GM18498 (cell line): Measurements from ENCODE around the gene SERPINC1.
A peak's percentile ranks its signal among the peaks of the same experiment; 100 is the strongest.
"Not testable (repeated sequence)": the region's sequence is repeated elsewhere in the genome, so short reads cannot be mapped to it uniquely, and the experiment has no call there.

Experiments used
- ATAC-seq: cut with Tn5 transposase; IDR thresholded peaks from one replicate; pipeline ENCODE4 v1.9.1; 2021; ENCODE audit warnings: mild to moderate bottlenecking, moderate library complexity; ENCODE audit not compliant: unreplicated experiment

Gene SERPINC1

DNA sequence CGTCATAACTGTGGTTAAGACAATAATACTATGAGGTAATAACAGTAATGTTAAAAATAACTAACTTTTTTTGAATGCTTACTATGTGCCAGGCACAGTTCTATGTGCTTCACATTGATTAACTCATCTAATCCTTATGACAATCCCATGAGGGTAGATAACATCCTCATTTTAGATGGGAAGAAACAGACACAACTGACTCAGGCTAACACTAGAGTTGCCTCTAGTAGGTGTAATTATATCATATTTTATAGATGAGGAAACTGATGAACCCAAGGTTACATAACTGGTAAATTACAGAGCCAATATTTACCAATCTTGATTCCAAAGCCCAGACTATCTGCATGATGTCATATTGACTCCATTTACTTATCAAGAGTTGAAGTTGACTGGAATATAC, 23.5 kb downstream of the SERPINC1 start:
- ATAC-seq, result no peak

DNA sequence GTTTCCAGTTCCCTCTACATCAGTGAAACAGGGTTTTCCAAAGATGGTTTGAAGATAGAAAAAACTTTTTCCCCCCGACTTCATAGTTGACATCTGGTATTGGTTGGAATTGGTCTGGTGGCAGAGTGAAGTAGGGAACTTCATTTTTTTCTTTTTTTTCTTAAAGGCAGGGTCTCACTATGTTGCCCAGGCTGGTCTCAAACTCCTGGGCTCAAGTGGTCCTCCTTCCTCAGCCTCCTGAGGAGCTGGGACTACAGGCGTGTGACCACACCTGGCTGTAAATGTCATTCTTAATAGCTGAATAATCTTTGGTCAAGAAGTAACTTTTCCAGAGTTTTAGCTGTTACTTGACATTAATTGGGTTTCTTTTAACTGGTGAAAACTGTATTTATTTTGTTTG, 27.2 kb downstream of the SERPINC1 start:
- no peak for ATAC-seq

DNA sequence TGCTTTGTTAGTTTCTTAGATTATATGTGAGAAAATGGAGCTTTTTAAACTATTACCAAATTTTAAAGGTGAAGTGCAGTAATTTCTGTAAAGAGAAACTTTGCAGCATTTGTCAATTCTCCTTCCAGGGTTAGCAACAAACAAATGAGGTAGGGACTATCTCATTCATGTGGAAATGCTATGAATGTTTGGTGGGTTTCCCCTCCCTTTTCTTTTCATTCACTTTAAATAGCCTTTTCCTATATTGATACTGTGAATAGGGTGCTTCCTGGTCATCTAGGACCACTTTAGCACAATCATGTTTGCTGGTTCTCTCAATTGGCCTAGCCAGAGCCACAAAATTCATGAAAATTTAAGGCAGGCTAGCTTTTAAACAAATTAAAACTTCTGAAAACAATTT, 28.4 kb downstream of the SERPINC1 start:
- no peak for ATAC-seq

GRCh38 chr1:173887627-173888026, 29.5 kb downstream of the SERPINC1 start:
- no peak for ATAC-seq

GRCh38 chr1:173886746-173887611, 30.1 kb downstream of the SERPINC1 start:
- ATAC-seq, result no peak

GRCh38 chr1:173884701-173885100, 32.4 kb downstream of the SERPINC1 start:
- no peak for ATAC-seq

DNA sequence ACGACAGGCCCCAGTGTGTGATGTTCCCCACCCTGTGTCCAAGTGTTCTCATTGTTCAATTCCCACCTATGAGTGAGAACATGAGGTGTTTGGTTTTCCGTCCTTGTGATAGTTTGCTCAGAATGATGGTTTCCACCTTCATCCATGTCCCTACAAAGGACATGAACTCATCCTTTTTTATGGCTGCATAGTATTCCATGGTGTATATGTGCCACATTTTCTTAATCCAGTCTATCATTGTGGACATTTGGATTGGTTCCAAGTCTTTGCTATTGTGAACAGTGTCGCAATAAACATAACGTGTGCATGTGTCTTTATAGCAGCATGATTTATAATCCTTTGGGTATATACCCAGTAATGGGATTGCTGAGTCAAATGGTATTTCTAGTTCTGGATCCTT, 36.0 kb downstream of the SERPINC1 start:
- not testable (repeated sequence) for ATAC-seq

DNA sequence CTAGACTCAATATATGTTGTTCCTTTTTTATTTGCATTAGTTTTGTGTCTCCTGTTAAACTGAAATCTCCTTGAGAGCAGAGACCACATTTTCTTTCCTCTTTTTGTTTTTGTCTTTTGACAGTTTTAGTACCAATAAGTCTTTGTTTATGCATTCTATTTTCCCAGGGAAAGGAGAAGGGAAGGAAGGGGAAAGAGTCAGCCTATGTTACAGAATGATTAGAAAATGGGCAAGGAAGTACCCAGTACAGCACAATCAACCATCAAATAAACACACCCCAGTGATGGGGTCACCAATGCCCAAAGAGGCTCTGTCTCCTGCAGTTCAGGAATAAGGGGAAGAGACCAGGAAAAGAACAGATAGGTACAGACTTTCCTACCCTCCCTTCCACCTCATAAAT, 38.9 kb downstream of the SERPINC1 start:
- ATAC-seq, result no peak

- ATAC-seq, result no peak
These were observed 40.4 kb downstream of the SERPINC1 start for GRCh38 chr1:173876732-173877131.

- no peak for ATAC-seq
These were observed 45.6 kb downstream of the SERPINC1 start for GRCh38 chr1:173871500-173871899.

- ATAC-seq, result no peak
These were observed 46.0 kb downstream of the SERPINC1 start for GRCh38 chr1:173871091-173871490.

- ATAC-seq, result peak; percentile 21
These were observed 46.7 kb downstream of the SERPINC1 start for GRCh38 chr1:173870252-173871075.

- no peak for ATAC-seq
These were observed 48.1 kb downstream of the SERPINC1 start for GRCh38 chr1:173869021-173869359.

GRCh38 chr1:173868266-173869020, 48.7 kb downstream of the SERPINC1 start, which contains the start of gene ZBTB37:
Gene ZBTB37 (plus strand): TSS chr1:173868380. CDS start chr1:173870226, 1,846 bp downstream.
- peak; percentile 62 for ATAC-seq

- ATAC-seq, result peak; percentile 74
These were observed 49.3 kb downstream of the SERPINC1 start, which contains the start of gene GAS5 for GRCh38 chr1:173867753-173868265. Gene GAS5 (minus strand): TSS chr1:173867989.

- ATAC-seq, result no peak
These were observed 49.9 kb downstream of the SERPINC1 start for GRCh38 chr1:173867141-173867752.

DNA sequence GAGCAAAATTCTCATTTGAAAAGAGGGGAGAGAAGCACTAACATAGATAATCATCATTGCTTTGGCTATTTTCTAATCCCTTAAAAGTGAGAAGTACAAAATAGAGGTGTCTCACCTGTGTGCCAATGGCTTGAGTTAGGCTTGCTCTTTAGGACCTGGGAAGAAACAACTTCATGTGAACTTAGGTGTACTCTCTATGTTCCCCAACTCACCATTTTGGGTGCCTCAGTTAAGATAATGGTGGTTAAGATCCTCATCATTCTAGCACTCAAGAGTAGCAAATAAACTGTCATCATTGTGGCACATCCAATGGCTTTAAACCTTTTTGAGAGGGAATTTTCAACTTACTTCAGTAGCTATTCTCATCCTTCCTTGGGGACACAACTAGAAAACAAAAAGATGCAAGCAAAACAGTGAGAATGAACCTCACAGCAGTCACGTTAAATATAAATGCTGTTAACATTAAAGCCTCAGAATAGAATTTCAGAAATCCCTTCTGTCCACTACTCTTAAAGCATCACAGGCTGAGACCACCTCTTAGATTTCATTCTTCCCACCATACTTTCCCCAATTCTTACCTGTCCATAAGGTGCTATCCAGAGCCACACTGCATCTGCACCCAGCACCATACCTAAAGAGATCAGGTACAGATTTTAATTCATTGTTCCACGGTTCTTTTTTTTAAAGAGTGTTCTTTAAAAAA, 50.6 kb downstream of the SERPINC1 start:
- no peak for ATAC-seq

GRCh38 chr1:173865468-173866164, 51.5 kb downstream of the SERPINC1 start:
- no peak for ATAC-seq

DNA sequence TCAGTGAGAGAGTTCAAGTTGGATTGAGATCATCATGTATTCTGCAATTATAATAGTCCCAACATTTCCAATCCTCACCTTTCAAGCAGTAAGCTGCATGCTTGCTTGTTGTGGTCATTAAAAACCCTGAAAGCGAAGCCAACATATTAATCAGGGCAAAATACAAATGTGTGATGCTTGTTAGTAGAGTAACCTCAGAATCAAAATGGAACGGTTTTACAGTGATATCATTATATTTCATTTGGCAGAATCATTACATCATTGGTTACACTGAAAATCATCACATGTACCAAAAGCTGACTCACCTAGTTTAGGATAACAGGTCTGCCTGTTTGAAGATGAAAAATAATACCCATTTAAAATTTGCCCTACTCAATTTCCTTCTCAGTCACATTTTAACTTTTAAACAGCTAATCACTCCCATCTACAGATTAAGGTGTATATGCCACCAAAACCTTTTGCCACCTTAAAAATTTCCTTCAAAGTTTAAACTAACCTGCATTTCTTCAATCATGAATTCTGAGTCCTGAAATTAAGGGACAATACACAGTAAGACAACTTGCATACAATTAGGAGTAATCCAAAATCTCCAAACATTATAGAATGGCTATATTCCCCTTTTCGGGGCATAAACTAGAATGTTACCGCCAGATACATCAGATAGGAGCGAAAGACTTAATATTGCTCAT, 52.8 kb downstream of the SERPINC1 start:
- no peak for ATAC-seq
